ENCODE measurements around the gene MR1. TPM values are rescaled to one million over a fixed set of nuclear protein-coding genes. Genes with fewer than 3 reads are reported as not detected.

The MR1 gene
- total RNA-seq, 2 experiments from 2014 or later = 15.7 to 16.7 TPM

GRCh38 chr1:181001091-181001780 is 32.5 kb upstream of the MR1 start:
- ChIA-PET POLR2A (interaction anchor here (1.3 kb wide), 1 partner anchor 12 kb away, joined by 3 read pairs; no protein-coding TSS in a partner anchor), CTCF (interaction anchor here (2.1 kb wide), 1 partner anchor 17 kb away, joined by 7 read pairs; no protein-coding TSS in a partner anchor)
- Mint-ChIP-seq H3K9me3 (no peaks in the 10 kb centered on the region), H3K4me3 (no peak overlapping the region), H3K4me1 (ENCODE audit: low read depth) (no peaks in the 10 kb centered on the region), H3K36me3 (ENCODE audit: low read depth) (peaks cover 51% of the 10 kb centered on the region), H3K27me3 (no peaks in the 10 kb centered on the region), H3K27ac (no peak overlapping the region)
- no peak for DNase-seq
- intact Hi-C loops (cut with micrococcal nuclease) = no loop called here
- no peak for TF ChIP-seq CTCF (IDR thresholded peaks at IDR 0.05)
- ATAC-seq = no peak

GRCh38 chr1:181002582-181003172 is 31.1 kb upstream of the MR1 start:
- no peaks in the 10 kb centered on the region for H3K9me3 Mint-ChIP-seq
- H3K36me3 Mint-ChIP-seq (ENCODE audit: low read depth) = peaks cover 50% of the 10 kb centered on the region
- TF ChIP-seq CTCF (IDR thresholded peaks at IDR 0.05) = no peak
- H3K27ac Mint-ChIP-seq = no peak overlapping the region
- no peak for ATAC-seq
- peaks cover 3% of the 10 kb centered on the region for H3K4me1 Mint-ChIP-seq (ENCODE audit: low read depth)
- POLR2A ChIA-PET = no interaction called here
- CTCF ChIA-PET = interaction anchor here (1.0 to 3.3 kb wide), 3 partner anchors 13 to 163 kb away, joined by 3 to 10 read pairs (median 3); no protein-coding TSS in a partner anchor
- intact Hi-C loops (cut with micrococcal nuclease) = no loop called here
- H3K4me3 Mint-ChIP-seq = no peak overlapping the region
- DNase-seq = no peak
- no peaks in the 10 kb centered on the region for H3K27me3 Mint-ChIP-seq

GRCh38 chr1:181010789-181011188 is 23.0 kb upstream of the MR1 start:
- no peak overlapping the region for H3K4me3 Mint-ChIP-seq
- no peaks in the 10 kb centered on the region for H3K9me3 Mint-ChIP-seq
- no peaks in the 10 kb centered on the region for H3K27me3 Mint-ChIP-seq
- no peak for TF ChIP-seq CTCF (IDR thresholded peaks at IDR 0.05)
- no peak overlapping the region for H3K27ac Mint-ChIP-seq
- ChIA-PET CTCF (interaction anchor here (0.9 to 1.6 kb wide), 3 partner anchors 23 to 44 kb away, joined by 3 to 5 read pairs (median 4); no protein-coding TSS in a partner anchor), POLR2A (interaction anchor here (1.0 to 3.4 kb wide), 2 partner anchors 8 to 11 kb away, joined by 3 to 22 read pairs; partner anchors contain the start of gene STX6)
- H3K36me3 Mint-ChIP-seq (ENCODE audit: low read depth) = peaks cover 27% of the 10 kb centered on the region
- intact Hi-C loops (cut with micrococcal nuclease) = no loop called here
- H3K4me1 Mint-ChIP-seq (ENCODE audit: low read depth) = peaks cover 47% of the 10 kb centered on the region
- no peak for DNase-seq
- no peak for ATAC-seq

GRCh38 chr1:181011301-181012202 is 22.2 kb upstream of the MR1 start:
- H3K27me3 Mint-ChIP-seq = no peaks in the 10 kb centered on the region

More at GRCh38 chr1:181011301-181012202, 22.2 kb upstream of the MR1 start:
- peaks cover 47% of the 10 kb centered on the region for H3K4me1 Mint-ChIP-seq (ENCODE audit: low read depth)
- ATAC-seq (no peak), DNase-seq (no peak)
- no peak overlapping the region for H3K27ac Mint-ChIP-seq
- no peaks in the 10 kb centered on the region for H3K9me3 Mint-ChIP-seq
- peaks cover 27% of the 10 kb centered on the region for H3K36me3 Mint-ChIP-seq (ENCODE audit: low read depth)
- TF ChIP-seq CTCF (IDR thresholded peaks at IDR 0.05) = no peak
- CTCF ChIA-PET = interaction anchor here (1.6 kb wide), 2 partner anchors 26 to 44 kb away, joined by 4 to 5 read pairs; no protein-coding TSS in a partner anchor
- no peak overlapping the region for H3K4me3 Mint-ChIP-seq
- POLR2A ChIA-PET = interaction anchor here (1.0 to 3.4 kb wide), 2 partner anchors 7 to 11 kb away, joined by 3 to 22 read pairs; partner anchors contain the start of gene STX6
- intact Hi-C loops (cut with micrococcal nuclease) = no loop called here

Measured in activated CD8-positive, alpha-beta T cell treated with anti-CD3 and anti-CD28 coated beads for 36 hours (primary cell).